Activated CD4-positive, alpha-beta memory T cell treated with anti-CD3 and anti-CD28 coated beads for 36 hours (primary cell): ENCODE results near the gene CCDC170. TPM values are rescaled to one million over a fixed set of nuclear protein-coding genes. Genes with fewer than 3 reads are reported as not detected.

Experiments used
- CTCF ChIA-PET: fragments of 350-600 bp; sonication (Branson Sonifier 250); formaldehyde crosslinking; loops from one replicate; lab custom pipeline; 2021; ENCODE audit warnings: antibody characterized with exemption, inconsistent platforms; lab: Charles Lee
- POLR2A ChIA-PET: fragments of 350-600 bp; sonication (Branson Sonifier 250); formaldehyde crosslinking; loops from one replicate; lab custom pipeline; 2021; ENCODE audit warnings: antibody characterized with exemption; lab: Charles Lee
- DNase-seq: peaks from one replicate; pipeline ENCODE4 v3.0.0-alpha.2; 2020
- H3K27ac Mint-ChIP-seq: one replicate; pipeline ENCODE4 v1.8.0; 2021; ENCODE audit warnings: mixed read lengths
- H3K27me3 Mint-ChIP-seq: one replicate; pipeline ENCODE4 v1.8.0; 2021; ENCODE audit warnings: mixed read lengths
- H3K36me3 Mint-ChIP-seq: one replicate; pipeline ENCODE4 v1.8.0; 2021; ENCODE audit warnings: mixed read lengths
- H3K4me1 Mint-ChIP-seq: one replicate; pipeline ENCODE4 v1.8.0; 2021; ENCODE audit warnings: low read depth, mixed read lengths
- H3K4me3 Mint-ChIP-seq: one replicate; pipeline ENCODE4 v1.8.0; 2021; ENCODE audit warnings: mild to moderate bottlenecking, mixed read lengths
- H3K9me3 Mint-ChIP-seq: one replicate; pipeline ENCODE4 v1.8.0; 2021; ENCODE audit warnings: mixed read lengths
- intact Hi-C: fragments of 100-400 bp; cut with micrococcal nuclease; formaldehyde crosslinking; loops from one replicate; pipeline ENCODE4 v1.15.1; 2023
- total RNA-seq, 2 experiments: library from RNA; stranded (reverse); gene quantifications; one replicate each; pipeline ENCODE4 v1.2.3, GENCODE V29; 2021

Gene CCDC170
- total RNA-seq, 2 experiments from 2014 or later: not detected

GRCh38 chr6:151609146-151609902 lies 115.5 kb downstream of the CCDC170 start:
- intact Hi-C loops: no loop called here
- CTCF ChIA-PET: no interaction called here
- H3K4me1 Mint-ChIP-seq: no peaks in the 10 kb centered on the region
- H3K4me3 Mint-ChIP-seq: no peak overlapping the region
- POLR2A ChIA-PET: no interaction called here
- H3K9me3 Mint-ChIP-seq: no peaks in the 10 kb centered on the region
- DNase-seq: no peak
- H3K27me3 Mint-ChIP-seq: peaks cover 19% of the 10 kb centered on the region
- H3K36me3 Mint-ChIP-seq: no peaks in the 10 kb centered on the region
- no peak overlapping the region for H3K27ac Mint-ChIP-seq

GRCh38 chr6:151610326-151610725 lies 116.5 kb downstream of the CCDC170 start:
- Mint-ChIP-seq H3K4me3 (no peak overlapping the region), H3K36me3 (no peaks in the 10 kb centered on the region), H3K9me3 (no peaks in the 10 kb centered on the region), H3K27ac (no peak overlapping the region), H3K4me1 (no peaks in the 10 kb centered on the region), H3K27me3 (peaks cover 23% of the 10 kb centered on the region)
- ChIA-PET POLR2A (interaction anchor here (0.6 kb wide), 1 partner anchor 21 kb away, joined by 3 read pairs; no protein-coding TSS in a partner anchor), CTCF (no interaction called here)
- DNase-seq: no peak
- intact Hi-C loops: no loop called here

- CTCF ChIA-PET: no interaction called here
- intact Hi-C loops: no loop called here
- no peak overlapping the region for H3K4me3 Mint-ChIP-seq
- no peak overlapping the region for H3K27ac Mint-ChIP-seq
- POLR2A ChIA-PET: no interaction called here
- DNase-seq: no peak
- no peaks in the 10 kb centered on the region for H3K4me1 Mint-ChIP-seq
- no peaks in the 10 kb centered on the region for H3K9me3 Mint-ChIP-seq
- no peaks in the 10 kb centered on the region for H3K36me3 Mint-ChIP-seq
- H3K27me3 Mint-ChIP-seq: peaks cover 22% of the 10 kb centered on the region
Observed at GRCh38 chr6:151614630-151615029, 120.8 kb downstream of the CCDC170 start.

DNA sequence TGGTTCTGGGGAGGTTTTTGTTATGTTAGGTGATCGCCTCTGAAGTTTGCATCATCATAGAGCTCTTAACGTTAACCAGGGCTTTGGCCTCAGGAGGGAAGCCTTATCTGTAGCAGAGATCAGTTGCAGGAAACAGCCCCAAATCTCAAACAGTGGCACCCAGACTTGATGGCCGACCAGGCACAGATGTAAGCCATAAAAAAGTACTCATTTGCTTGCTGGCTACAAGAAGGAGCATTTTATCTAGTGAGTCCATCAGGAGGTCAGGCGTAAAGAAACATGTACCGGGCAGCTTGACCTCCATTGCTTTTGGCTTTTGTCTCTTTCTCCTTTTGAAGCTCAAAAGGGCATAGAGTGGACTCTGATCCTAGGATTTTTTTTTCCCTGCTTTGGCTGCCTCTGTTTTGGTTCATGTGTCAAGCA lies 122.3 kb downstream of the CCDC170 start:
- POLR2A ChIA-PET: no interaction called here
- no peaks in the 10 kb centered on the region for H3K36me3 Mint-ChIP-seq
- peaks cover 22% of the 10 kb centered on the region for H3K27me3 Mint-ChIP-seq
- H3K9me3 Mint-ChIP-seq: no peaks in the 10 kb centered on the region
- intact Hi-C loops: no loop called here
- CTCF ChIA-PET: no interaction called here
- no peak overlapping the region for H3K27ac Mint-ChIP-seq
- DNase-seq: no peak
- no peak overlapping the region for H3K4me3 Mint-ChIP-seq
- H3K4me1 Mint-ChIP-seq: no peaks in the 10 kb centered on the region

- POLR2A ChIA-PET: no interaction called here
- no peaks in the 10 kb centered on the region for H3K36me3 Mint-ChIP-seq
- DNase-seq: no peak
- H3K27ac Mint-ChIP-seq: no peak overlapping the region
- H3K9me3 Mint-ChIP-seq: no peaks in the 10 kb centered on the region
- no peak overlapping the region for H3K4me3 Mint-ChIP-seq
- no peaks in the 10 kb centered on the region for H3K4me1 Mint-ChIP-seq
- intact Hi-C loops: no loop called here
- H3K27me3 Mint-ChIP-seq: peaks cover 23% of the 10 kb centered on the region
- CTCF ChIA-PET: no interaction called here
Observed at GRCh38 chr6:151616600-151616999, 122.8 kb downstream of the CCDC170 start.

GRCh38 chr6:151617539-151617938 lies 123.7 kb downstream of the CCDC170 start:
- ChIA-PET POLR2A (no interaction called here), CTCF (no interaction called here)
- Mint-ChIP-seq H3K9me3 (no peaks in the 10 kb centered on the region), H3K27ac (no peak overlapping the region), H3K27me3 (peaks cover 21% of the 10 kb centered on the region), H3K4me1 (no peaks in the 10 kb centered on the region), H3K36me3 (no peaks in the 10 kb centered on the region), H3K4me3 (no peak overlapping the region)
- intact Hi-C loops: no loop called here
- DNase-seq: no peak

GRCh38 chr6:151618717-151619116 lies 124.9 kb downstream of the CCDC170 start:
- H3K27me3 Mint-ChIP-seq: peaks cover 23% of the 10 kb centered on the region

GRCh38 chr6:151620179-151620578 lies 126.4 kb downstream of the CCDC170 start:
- Mint-ChIP-seq H3K4me1 (no peaks in the 10 kb centered on the region), H3K27ac (no peak overlapping the region), H3K9me3 (no peaks in the 10 kb centered on the region), H3K4me3 (no peak overlapping the region), H3K27me3 (peaks cover 19% of the 10 kb centered on the region), H3K36me3 (no peaks in the 10 kb centered on the region)
- DNase-seq: no peak
- POLR2A ChIA-PET: no interaction called here
- intact Hi-C loops: no loop called here
- CTCF ChIA-PET: no interaction called here

More at GRCh38 chr6:151618717-151619116, 124.9 kb downstream of the CCDC170 start:
- intact Hi-C loops: no loop called here
- Mint-ChIP-seq H3K9me3 (no peaks in the 10 kb centered on the region), H3K4me1 (no peaks in the 10 kb centered on the region), H3K36me3 (no peaks in the 10 kb centered on the region), H3K4me3 (no peak overlapping the region), H3K27ac (no peak overlapping the region)
- CTCF ChIA-PET: no interaction called here
- DNase-seq: no peak
- POLR2A ChIA-PET: no interaction called here

DNA sequence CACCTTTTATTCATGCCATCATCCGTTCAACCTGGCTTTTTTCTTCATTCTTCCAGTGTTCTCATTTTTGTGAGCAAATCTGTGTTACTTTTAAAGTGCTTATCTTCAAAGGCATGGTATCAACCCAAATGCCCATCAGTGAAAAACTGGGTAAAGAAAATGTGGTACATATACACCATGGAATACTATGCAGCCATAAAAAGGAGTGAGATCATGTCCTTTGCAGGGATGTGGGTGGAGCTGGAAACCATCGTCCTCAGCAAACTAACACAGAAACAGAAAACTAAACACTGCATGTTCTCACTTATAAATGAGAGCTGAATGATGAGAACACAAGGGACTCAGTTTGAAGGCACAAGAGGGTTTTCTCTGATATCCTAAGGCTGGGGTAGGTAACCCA lies 130.3 kb downstream of the CCDC170 start:
- Mint-ChIP-seq H3K27ac (no peak overlapping the region), H3K36me3 (no peaks in the 10 kb centered on the region), H3K9me3 (no peaks in the 10 kb centered on the region), H3K27me3 (peaks cover 14% of the 10 kb centered on the region), H3K4me1 (peaks cover 17% of the 10 kb centered on the region), H3K4me3 (no peak overlapping the region)
- intact Hi-C loops: no loop called here
- POLR2A ChIA-PET: no interaction called here
- CTCF ChIA-PET: interaction anchor here (0.8 kb wide), 1 partner anchor 42 kb away, joined by 3 read pairs; no protein-coding TSS in a partner anchor
- DNase-seq: no peak

GRCh38 chr6:151624481-151624880 lies 130.7 kb downstream of the CCDC170 start:
- POLR2A ChIA-PET: no interaction called here
- CTCF ChIA-PET: no interaction called here
- Mint-ChIP-seq H3K27ac (no peak overlapping the region), H3K4me3 (no peak overlapping the region), H3K36me3 (no peaks in the 10 kb centered on the region), H3K27me3 (peaks cover 12% of the 10 kb centered on the region), H3K9me3 (no peaks in the 10 kb centered on the region), H3K4me1 (peaks cover 17% of the 10 kb centered on the region)
- no peak for DNase-seq
- intact Hi-C loops: no loop called here

GRCh38 chr6:151624900-151625536 lies 131.2 kb downstream of the CCDC170 start:
- H3K4me3 Mint-ChIP-seq: no peak overlapping the region
- H3K36me3 Mint-ChIP-seq: no peaks in the 10 kb centered on the region
- H3K9me3 Mint-ChIP-seq: no peaks in the 10 kb centered on the region
- H3K27me3 Mint-ChIP-seq: peaks cover 12% of the 10 kb centered on the region
- intact Hi-C loops: no loop called here
- POLR2A ChIA-PET: no interaction called here
- no peak overlapping the region for H3K27ac Mint-ChIP-seq
- H3K4me1 Mint-ChIP-seq: peaks cover 17% of the 10 kb centered on the region
- DNase-seq: no peak
- CTCF ChIA-PET: no interaction called here

- Mint-ChIP-seq H3K4me3 (no peak overlapping the region), H3K9me3 (no peaks in the 10 kb centered on the region), H3K27me3 (peaks cover 14% of the 10 kb centered on the region), H3K4me1 (peaks cover 17% of the 10 kb centered on the region), H3K27ac (no peak overlapping the region), H3K36me3 (no peaks in the 10 kb centered on the region)
- CTCF ChIA-PET: no interaction called here
- intact Hi-C loops: loop anchor here (1.0 kb wide), 1 partner anchor 74 kb away; no protein-coding TSS in a partner anchor
- no peak for DNase-seq
- POLR2A ChIA-PET: no interaction called here
Observed at GRCh38 chr6:151627689-151628444, 134.1 kb downstream of the CCDC170 start.
